ENCODE results near the gene TIAM2.
"Not testable (repeated sequence)": the region's sequence is repeated elsewhere in the genome, so short reads cannot be mapped to it uniquely, and the experiment has no call there.

Gene TIAM2

DNA sequence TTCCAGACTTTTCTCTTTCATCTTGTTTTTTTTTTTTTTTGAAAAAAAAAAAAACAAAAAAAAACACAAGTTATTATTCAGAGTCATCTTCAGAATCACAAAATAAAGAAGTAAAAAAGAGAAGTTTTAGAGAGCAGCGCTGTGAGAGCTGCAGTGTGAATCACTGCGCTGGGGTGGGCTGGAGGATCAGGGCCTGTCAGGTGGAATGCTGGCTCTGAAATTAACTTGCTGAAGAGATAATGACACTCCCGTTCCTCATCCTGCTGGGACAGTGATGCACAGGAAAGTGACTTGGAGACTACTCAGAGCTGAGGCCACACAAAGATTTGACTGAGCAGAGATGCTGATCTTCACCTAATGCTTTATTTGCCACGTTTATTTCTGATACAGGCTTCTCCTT, 226.0 kb downstream of the TIAM2 start:
- TF ChIP-seq, protein P1, sequence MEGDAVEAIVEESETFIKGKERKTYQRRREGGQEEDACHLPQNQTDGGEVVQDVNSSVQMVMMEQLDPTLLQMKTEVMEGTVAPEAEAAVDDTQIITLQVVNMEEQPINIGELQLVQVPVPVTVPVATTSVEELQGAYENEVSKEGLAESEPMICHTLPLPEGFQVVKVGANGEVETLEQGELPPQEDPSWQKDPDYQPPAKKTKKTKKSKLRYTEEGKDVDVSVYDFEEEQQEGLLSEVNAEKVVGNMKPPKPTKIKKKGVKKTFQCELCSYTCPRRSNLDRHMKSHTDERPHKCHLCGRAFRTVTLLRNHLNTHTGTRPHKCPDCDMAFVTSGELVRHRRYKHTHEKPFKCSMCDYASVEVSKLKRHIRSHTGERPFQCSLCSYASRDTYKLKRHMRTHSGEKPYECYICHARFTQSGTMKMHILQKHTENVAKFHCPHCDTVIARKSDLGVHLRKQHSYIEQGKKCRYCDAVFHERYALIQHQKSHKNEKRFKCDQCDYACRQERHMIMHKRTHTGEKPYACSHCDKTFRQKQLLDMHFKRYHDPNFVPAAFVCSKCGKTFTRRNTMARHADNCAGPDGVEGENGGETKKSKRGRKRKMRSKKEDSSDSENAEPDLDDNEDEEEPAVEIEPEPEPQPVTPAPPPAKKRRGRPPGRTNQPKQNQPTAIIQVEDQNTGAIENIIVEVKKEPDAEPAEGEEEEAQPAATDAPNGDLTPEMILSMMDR (IDR thresholded peaks at IDR 0.05; ENCODE audit: low read depth, low read length): no peak
- DNase-seq (ENCODE audit: low read depth in 2 of 2): no peak
- H3K4me3 ChIP-seq (replicated peaks in 1 of 2; ENCODE audit: low read depth in 2 of 2, low read length in 2 of 2): no peak overlapping the region

DNA sequence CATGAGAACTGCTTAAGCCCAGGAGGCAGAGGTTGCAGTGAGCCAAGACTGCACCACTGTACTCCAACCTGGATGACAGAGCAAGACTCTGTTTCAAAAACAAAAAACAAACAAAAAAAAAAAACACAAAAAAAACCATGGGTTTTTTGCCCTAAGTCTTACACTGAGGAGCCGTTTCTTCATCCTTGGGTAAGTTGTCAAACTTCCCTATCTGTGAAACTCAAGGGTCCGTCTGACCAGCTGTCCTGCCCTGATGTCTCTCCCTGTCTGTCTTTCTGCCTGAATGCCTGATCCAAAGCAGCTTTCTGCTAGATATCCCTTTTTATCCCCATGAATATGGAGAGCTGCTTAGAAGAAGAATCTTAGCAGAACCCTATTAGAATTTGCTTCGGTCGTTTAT, 227.4 kb downstream of the TIAM2 start:
- H3K4me3 ChIP-seq (replicated peaks in 1 of 2; ENCODE audit: low read depth in 2 of 2, low read length in 2 of 2): no peak overlapping the region
- TF ChIP-seq, protein P1 (IDR thresholded peaks at IDR 0.05; ENCODE audit: low read depth, low read length): no peak

DNA sequence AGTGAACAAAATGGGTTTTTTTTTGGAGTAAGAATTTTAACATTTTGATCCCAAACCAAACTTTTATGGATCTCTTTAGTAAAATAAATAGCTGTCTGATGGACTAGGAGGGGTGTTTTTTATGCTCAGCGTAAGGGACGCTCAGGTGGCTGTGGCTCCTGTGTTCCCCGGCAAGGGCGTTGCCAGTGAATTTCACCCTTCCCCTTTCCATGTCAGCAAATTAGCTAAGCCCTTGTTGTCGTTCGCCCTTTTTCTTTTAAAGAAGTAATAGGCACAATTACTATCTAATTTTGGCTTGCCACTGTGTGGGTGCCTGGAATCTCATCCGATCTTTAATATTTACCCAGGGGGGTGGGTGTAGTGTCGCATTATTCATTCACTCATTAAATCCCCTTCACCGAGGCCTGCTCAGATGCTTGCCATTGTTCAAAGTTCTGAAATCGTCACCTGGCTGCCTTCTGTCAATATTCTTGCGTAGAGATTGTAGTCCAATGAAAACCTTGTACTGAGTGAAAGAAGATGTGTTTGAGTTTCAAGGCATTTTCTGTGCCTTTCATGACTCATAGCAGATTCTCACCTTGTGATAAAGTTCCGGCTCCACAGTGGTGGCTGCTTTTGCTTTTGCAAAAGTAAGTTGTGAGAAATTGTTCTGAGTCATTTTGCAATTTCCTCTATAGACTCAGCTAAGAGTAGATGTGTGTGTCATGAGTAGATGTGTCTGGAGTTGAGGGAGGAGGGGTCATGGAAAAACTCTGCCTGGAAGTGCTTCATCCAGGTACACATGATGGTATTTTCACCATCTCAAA, 228.7 kb downstream of the TIAM2 start:
- TF ChIP-seq, protein P1 (IDR thresholded peaks at IDR 0.05; ENCODE audit: low read depth, low read length): no peak
- no peak overlapping the region for H3K4me3 ChIP-seq (replicated peaks in 1 of 2; ENCODE audit: low read depth in 2 of 2, low read length in 2 of 2)
- DNase-seq (ENCODE audit: low read depth in 2 of 2): peak; percentile 74 to 94

More for the DNA sequence above, 227.4 kb downstream of the TIAM2 start:
- no peak for DNase-seq (ENCODE audit: low read depth in 2 of 2)

DNA sequence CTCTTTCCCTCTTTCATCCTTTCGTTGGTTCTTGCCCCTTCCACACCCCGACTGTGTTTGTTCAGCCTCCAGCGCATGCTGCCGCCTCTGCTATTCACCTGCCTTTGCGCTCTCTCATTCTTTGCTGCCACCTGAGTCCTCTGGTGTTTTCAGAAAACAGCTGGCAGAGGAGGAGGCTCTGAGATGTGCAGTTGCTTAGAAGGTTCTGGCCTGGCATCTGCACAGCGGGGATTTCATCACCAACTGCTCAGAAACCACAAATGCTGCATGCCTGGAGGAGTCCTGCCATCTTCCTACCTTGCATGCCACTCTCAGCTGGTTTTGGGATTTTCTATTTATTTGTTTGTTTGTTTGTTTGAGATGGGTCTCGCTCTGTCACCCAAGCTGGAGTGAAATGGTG, 229.5 kb downstream of the TIAM2 start:
- peak in 1 of 2 donors; percentile 17 for DNase-seq (ENCODE audit: low read depth in 2 of 2)
- H3K4me3 ChIP-seq (replicated peaks in 1 of 2; ENCODE audit: low read depth in 2 of 2, low read length in 2 of 2): no peak overlapping the region
- TF ChIP-seq, protein P1 (IDR thresholded peaks at IDR 0.05; ENCODE audit: low read depth, low read length): no peak

DNA sequence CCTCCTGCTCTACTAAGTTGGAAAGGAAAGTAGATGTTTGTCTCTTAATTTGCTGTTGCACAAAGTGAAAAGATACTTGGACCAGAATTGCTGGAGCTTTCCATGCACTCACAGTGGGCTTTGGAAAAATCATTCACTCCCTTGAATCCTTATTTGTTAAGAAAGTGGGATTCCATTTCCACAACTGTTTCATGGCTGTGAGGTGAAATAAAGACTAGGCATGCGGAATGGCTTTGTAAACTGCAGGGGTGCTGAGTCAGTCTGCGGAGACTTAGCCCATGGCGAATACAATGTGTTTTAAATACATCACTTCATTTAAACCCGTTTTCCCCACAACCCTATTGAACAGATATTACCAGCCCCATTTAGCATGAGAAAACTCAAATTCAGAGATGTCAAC, 231.9 kb downstream of the TIAM2 start:
- TF ChIP-seq, protein P1 (IDR thresholded peaks at IDR 0.05; ENCODE audit: low read depth, low read length): no peak
- DNase-seq (ENCODE audit: low read depth in 2 of 2): no peak
- no peak overlapping the region for H3K4me3 ChIP-seq (replicated peaks in 1 of 2; ENCODE audit: low read depth in 2 of 2, low read length in 2 of 2)

DNA sequence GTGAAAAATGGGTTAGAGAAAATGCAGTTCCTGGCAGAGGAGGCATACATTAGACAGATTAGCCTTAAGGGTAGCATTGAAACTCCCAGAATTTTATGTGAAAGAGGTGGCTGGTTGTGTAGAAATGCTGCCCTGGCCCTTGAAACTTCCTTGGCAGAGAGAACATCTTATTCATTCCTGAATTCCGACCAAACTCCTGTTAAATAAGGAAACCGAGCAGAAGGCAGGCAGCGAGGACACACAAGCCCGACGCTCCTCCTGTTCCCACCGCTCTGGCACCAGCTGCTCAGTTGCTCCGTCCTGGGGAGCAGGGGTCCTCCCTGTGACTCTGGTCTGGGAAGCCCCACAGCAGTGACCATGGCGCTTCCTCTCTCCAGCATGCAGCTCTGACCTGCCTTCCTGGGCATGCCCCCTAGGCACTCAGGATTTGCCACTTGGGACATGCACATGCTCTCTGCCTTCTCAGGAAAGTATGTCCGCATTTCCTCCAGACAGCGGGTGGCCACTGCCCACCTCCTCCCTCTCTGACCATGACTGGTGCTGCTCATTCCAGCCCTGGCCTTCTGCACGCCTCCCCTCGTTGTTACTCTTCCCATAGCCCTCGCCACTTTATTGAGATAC, 233.5 kb downstream of the TIAM2 start:
- TF ChIP-seq, protein P1 (IDR thresholded peaks at IDR 0.05; ENCODE audit: low read depth, low read length): no peak
- peak; percentile 20 to 91 for DNase-seq (ENCODE audit: low read depth in 2 of 2)
- no peak overlapping the region for H3K4me3 ChIP-seq (replicated peaks in 1 of 2; ENCODE audit: low read depth in 2 of 2, low read length in 2 of 2)

DNA sequence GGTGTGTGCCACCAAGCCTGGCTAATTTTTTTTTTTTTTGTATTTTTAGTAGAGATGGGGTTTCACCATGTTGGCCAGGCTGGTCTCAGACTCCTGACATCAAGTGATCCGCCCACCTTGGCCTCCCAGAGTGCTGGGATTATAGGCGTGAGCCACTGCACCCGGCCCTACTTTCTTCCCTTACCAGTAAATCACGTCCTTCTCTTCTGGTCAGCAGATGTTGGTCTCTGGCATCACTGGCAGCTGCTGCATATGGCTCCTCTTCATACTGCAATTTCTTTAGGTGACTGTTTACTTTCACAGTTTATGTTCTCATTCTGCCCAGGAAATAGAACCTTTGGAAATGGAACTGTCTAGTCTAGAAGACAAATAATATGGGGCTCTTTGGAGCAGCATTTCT, 235.9 kb downstream of the TIAM2 start:
- H3K4me3 ChIP-seq (replicated peaks in 1 of 2; ENCODE audit: low read depth in 2 of 2, low read length in 2 of 2); DNase-seq (ENCODE audit: low read depth in 2 of 2): not testable (repeated sequence)

Measured in cardiac fibroblast (primary cell).